ENCODE measurements around the gene DDHD1. TPM values are rescaled to one million over a fixed set of nuclear protein-coding genes. Genes with fewer than 3 reads are reported as not detected.

DDHD1 gene
- total and polyA plus RNA-seq, 2 experiments from 2014 or later, result 11.2 to 28.9 TPM

DNA sequence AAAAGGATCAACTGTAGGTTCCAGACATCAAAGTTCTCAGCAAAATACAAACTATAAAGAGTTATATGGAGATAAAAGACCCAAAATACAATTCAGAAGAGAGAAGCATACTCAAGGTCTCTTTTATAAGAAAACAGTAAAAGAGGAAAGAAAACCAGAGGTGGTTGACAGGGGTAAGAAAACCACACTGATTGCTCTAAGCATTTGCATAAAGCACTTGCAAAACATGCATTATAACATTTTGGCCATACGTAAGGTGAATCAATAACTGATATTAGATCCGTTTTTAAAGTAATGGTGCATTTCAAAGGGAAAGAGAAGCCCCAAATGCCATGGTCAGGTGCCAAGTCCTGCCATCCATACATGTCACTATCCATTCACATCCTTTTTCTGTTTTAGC is 5.9 kb downstream of the DDHD1 start:
- Histone ChIP-seq H3K79me2 (replicated peaks; ENCODE audit: insufficient read depth) (peaks cover 90% of the 10 kb centered on the region), H3K27me3 (ENCODE audit: insufficient read depth) (peaks cover 17% of the 10 kb centered on the region), H2AFZ (no peak overlapping the region), H3K9me2 (ENCODE audit: insufficient read depth) (no peaks in the 10 kb centered on the region), H4K20me1 (replicated peaks; ENCODE audit: insufficient read depth) (peaks cover 28% of the 10 kb centered on the region), H3K4me1 (ENCODE audit: insufficient read depth) (peaks cover 31% of the 10 kb centered on the region), H3F3A (replicated peaks; ENCODE audit: low read depth) (no peaks in the 10 kb centered on the region), H3K4me3 (no peak overlapping the region), H3K27ac (ENCODE audit: low read depth) (no peak overlapping the region), H3K4me2 (no peak overlapping the region), H3K36me3 (ENCODE audit: insufficient read depth) (no peaks in the 10 kb centered on the region)
- DNase-seq (ENCODE audit: low spot score), result no peak
- Mint-ChIP-seq H3K4me3 (no peak overlapping the region), H3K36me3 (ENCODE audit: low read depth) (peaks cover 9% of the 10 kb centered on the region), H3K4me1 (peaks cover 18% of the 10 kb centered on the region), H3K27me3 (ENCODE audit: insufficient read depth, low read depth, poor library complexity) (peaks cover 10% of the 10 kb centered on the region), H3K27ac (no peak overlapping the region), H3K9me3 (peaks cover 9% of the 10 kb centered on the region; the same call in 2 of the 3 replicates)
- TF ChIP-seq CREB1 (CRISPR knock-in tag; IDR thresholded peaks at IDR 0.05; ENCODE audit: low read depth) (no peak), POLR2AphosphoS5 (IDR thresholded peaks at IDR 0.05; ENCODE audit: low read depth) (no peak), EZH2phosphoT487 (IDR thresholded peaks at IDR 0.05; ENCODE audit: unreplicated experiment) (no peak)
- ATAC-seq, result no peak

DNA sequence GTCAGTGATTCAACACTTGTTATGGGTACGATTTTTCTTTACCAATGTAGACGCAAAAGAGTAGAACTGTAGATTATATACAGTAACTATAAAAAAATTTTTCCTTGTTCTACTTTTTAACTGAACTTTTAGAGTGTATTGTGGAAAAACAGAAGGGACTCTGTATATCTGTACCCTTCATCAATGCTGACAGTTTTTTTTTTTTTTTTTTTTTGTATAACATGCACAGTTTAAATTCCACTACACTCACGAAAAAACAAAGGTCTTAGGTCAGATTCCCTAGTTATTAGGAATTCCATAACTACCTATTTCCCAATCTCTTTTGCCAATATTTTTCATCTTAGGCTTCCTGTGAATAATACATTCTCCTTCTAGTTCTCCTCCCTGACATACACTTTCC is 6.4 kb downstream of the DDHD1 start:
- peaks cover 18% of the 10 kb centered on the region for H3K4me1 Mint-ChIP-seq
- Histone ChIP-seq H4K20me1 (replicated peaks; ENCODE audit: insufficient read depth) (peaks cover 28% of the 10 kb centered on the region), H3K79me2 (replicated peaks; ENCODE audit: insufficient read depth) (peaks cover 95% of the 10 kb centered on the region), H3K27me3 (ENCODE audit: insufficient read depth) (peaks cover 12% of the 10 kb centered on the region), H3K4me2 (no peak overlapping the region), H2AFZ (no peak overlapping the region), H3K9me2 (ENCODE audit: insufficient read depth) (no peaks in the 10 kb centered on the region), H3K4me1 (ENCODE audit: insufficient read depth) (peaks cover 31% of the 10 kb centered on the region), H3F3A (replicated peaks; ENCODE audit: low read depth) (no peaks in the 10 kb centered on the region), H3K4me3 (no peak overlapping the region), H3K27ac (ENCODE audit: low read depth) (no peak overlapping the region), H3K36me3 (ENCODE audit: insufficient read depth) (no peaks in the 10 kb centered on the region)
- no peak overlapping the region for H3K27ac Mint-ChIP-seq
- peaks cover 14% of the 10 kb centered on the region for H3K36me3 Mint-ChIP-seq (ENCODE audit: low read depth)
- ATAC-seq (no peak), DNase-seq (ENCODE audit: low spot score) (no peak)
- H3K27me3 Mint-ChIP-seq (ENCODE audit: insufficient read depth, low read depth, poor library complexity), result peaks cover 5% of the 10 kb centered on the region
- no peak overlapping the region for H3K4me3 Mint-ChIP-seq
- peaks cover 14% of the 10 kb centered on the region; the same call in 2 of the 3 replicates for H3K9me3 Mint-ChIP-seq
- TF ChIP-seq, protein P1, sequence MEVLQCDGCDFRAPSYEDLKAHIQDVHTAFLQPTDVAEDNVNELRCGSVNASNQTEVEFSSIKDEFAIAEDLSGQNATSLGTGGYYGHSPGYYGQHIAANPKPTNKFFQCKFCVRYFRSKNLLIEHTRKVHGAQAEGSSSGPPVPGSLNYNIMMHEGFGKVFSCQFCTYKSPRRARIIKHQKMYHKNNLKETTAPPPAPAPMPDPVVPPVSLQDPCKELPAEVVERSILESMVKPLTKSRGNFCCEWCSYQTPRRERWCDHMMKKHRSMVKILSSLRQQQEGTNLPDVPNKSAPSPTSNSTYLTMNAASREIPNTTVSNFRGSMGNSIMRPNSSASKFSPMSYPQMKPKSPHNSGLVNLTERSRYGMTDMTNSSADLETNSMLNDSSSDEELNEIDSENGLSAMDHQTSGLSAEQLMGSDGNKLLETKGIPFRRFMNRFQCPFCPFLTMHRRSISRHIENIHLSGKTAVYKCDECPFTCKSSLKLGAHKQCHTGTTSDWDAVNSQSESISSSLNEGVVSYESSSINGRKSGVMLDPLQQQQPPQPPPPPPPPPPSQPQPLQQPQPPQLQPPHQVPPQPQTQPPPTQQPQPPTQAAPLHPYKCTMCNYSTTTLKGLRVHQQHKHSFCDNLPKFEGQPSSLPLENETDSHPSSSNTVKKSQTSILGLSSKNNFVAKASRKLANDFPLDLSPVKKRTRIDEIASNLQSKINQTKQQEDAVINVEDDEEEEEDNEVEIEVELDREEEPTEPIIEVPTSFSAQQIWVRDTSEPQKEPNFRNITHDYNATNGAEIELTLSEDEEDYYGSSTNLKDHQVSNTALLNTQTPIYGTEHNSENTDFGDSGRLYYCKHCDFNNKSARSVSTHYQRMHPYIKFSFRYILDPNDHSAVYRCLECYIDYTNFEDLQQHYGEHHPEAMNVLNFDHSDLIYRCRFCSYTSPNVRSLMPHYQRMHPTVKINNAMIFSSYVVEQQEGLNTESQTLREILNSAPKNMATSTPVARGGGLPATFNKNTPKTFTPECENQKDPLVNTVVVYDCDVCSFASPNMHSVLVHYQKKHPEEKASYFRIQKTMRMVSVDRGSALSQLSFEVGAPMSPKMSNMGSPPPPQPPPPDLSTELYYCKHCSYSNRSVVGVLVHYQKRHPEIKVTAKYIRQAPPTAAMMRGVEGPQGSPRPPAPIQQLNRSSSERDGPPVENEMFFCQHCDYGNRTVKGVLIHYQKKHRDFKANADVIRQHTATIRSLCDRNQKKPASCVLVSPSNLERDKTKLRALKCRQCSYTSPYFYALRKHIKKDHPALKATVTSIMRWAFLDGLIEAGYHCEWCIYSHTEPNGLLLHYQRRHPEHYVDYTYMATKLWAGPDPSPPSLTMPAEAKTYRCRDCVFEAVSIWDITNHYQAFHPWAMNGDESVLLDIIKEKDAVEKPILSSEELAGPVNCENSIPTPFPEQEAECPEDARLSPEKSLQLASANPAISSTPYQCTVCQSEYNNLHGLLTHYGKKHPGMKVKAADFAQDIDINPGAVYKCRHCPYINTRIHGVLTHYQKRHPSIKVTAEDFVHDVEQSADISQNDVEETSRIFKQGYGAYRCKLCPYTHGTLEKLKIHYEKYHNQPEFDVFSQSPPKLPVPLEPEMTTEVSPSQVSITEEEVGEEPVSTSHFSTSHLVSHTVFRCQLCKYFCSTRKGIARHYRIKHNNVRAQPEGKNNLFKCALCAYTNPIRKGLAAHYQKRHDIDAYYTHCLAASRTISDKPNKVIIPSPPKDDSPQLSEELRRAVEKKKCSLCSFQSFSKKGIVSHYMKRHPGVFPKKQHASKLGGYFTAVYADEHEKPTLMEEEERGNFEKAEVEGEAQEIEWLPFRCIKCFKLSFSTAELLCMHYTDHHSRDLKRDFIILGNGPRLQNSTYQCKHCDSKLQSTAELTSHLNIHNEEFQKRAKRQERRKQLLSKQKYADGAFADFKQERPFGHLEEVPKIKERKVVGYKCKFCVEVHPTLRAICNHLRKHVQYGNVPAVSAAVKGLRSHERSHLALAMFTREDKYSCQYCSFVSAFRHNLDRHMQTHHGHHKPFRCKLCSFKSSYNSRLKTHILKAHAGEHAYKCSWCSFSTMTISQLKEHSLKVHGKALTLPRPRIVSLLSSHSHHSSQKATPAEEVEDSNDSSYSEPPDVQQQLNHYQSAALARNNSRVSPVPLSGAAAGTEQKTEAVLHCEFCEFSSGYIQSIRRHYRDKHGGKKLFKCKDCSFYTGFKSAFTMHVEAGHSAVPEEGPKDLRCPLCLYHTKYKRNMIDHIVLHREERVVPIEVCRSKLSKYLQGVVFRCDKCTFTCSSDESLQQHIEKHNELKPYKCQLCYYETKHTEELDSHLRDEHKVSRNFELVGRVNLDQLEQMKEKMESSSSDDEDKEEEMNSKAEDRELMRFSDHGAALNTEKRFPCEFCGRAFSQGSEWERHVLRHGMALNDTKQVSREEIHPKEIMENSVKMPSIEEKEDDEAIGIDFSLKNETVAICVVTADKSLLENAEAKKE (CRISPR knock-in tag; IDR thresholded peaks at IDR 0.05), result no peak
- TF ChIP-seq, protein P2, sequence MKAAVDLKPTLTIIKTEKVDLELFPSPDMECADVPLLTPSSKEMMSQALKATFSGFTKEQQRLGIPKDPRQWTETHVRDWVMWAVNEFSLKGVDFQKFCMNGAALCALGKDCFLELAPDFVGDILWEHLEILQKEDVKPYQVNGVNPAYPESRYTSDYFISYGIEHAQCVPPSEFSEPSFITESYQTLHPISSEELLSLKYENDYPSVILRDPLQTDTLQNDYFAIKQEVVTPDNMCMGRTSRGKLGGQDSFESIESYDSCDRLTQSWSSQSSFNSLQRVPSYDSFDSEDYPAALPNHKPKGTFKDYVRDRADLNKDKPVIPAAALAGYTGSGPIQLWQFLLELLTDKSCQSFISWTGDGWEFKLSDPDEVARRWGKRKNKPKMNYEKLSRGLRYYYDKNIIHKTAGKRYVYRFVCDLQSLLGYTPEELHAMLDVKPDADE (IDR thresholded peaks at IDR 0.05), result no peak
- no peak for TF ChIP-seq POLR2AphosphoS5 (IDR thresholded peaks at IDR 0.05; ENCODE audit: low read depth)
- no peak for TF ChIP-seq EZH2 (IDR thresholded peaks at IDR 0.05; ENCODE audit: low read depth, unreplicated experiment)
- no peak for TF ChIP-seq EZH2phosphoT487 (IDR thresholded peaks at IDR 0.05; ENCODE audit: unreplicated experiment)
- no peak for TF ChIP-seq CREB1 (CRISPR knock-in tag; IDR thresholded peaks at IDR 0.05; ENCODE audit: low read depth)
- TF ChIP-seq ZNF331 (CRISPR knock-in tag; IDR thresholded peaks at IDR 0.05; ENCODE audit: low read depth), result no peak
- no peak for TF ChIP-seq STAT1 (IDR thresholded peaks at IDR 0.05; ENCODE audit: unreplicated experiment)
- TF ChIP-seq JUNB (IDR thresholded peaks at IDR 0.05; ENCODE audit: unreplicated experiment), result no peak
- TF ChIP-seq ZNF114 (CRISPR knock-in tag; IDR thresholded peaks at IDR 0.05), result no peak
- TF ChIP-seq, protein P3, sequence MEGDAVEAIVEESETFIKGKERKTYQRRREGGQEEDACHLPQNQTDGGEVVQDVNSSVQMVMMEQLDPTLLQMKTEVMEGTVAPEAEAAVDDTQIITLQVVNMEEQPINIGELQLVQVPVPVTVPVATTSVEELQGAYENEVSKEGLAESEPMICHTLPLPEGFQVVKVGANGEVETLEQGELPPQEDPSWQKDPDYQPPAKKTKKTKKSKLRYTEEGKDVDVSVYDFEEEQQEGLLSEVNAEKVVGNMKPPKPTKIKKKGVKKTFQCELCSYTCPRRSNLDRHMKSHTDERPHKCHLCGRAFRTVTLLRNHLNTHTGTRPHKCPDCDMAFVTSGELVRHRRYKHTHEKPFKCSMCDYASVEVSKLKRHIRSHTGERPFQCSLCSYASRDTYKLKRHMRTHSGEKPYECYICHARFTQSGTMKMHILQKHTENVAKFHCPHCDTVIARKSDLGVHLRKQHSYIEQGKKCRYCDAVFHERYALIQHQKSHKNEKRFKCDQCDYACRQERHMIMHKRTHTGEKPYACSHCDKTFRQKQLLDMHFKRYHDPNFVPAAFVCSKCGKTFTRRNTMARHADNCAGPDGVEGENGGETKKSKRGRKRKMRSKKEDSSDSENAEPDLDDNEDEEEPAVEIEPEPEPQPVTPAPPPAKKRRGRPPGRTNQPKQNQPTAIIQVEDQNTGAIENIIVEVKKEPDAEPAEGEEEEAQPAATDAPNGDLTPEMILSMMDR (conservative IDR thresholded peaks at IDR 0.05; ENCODE audit: low read depth in 2 of 2), result no peak

All from GM23338 (cell line).